Activated T-helper 1 cell treated with anti-CD3 and anti-CD28 coated beads, Interleukin-12 subunit alpha, Interleukin-12 subunit beta, Interleukin-2, Interleukin-4 antibody, amounts not matched to agents 30 ng/mL and 10 ng/mL and 1 ng/mL, durations not matched to agents 14 hours and 24 hours and 36 hours (primary cell): ENCODE data around the gene ALDH4A1. TPM values are rescaled to one million over a fixed set of nuclear protein-coding genes. Genes with fewer than 3 reads are reported as not detected.

Source experiments
- DNase-seq: peaks from one replicate; pipeline ENCODE4 v3.0.0; 2021; ENCODE audit warnings: low spot score
- H3K27ac Mint-ChIP-seq: one replicate; pipeline ENCODE4 v1.8.0; 2021; ENCODE audit warnings: mild to moderate bottlenecking, mixed read lengths
- H3K27me3 Mint-ChIP-seq: one replicate; pipeline ENCODE4 v1.8.0; 2022; ENCODE audit warnings: mild to moderate bottlenecking, moderate library complexity, mixed read lengths; ENCODE audit not compliant: insufficient read depth
- H3K36me3 Mint-ChIP-seq: one replicate; pipeline ENCODE4 v1.8.0; 2021; ENCODE audit warnings: low read depth, mixed read lengths
- H3K4me1 Mint-ChIP-seq: one replicate; pipeline ENCODE4 v1.8.0; 2021; ENCODE audit warnings: low read depth, mixed read lengths
- H3K4me3 Mint-ChIP-seq: one replicate; pipeline ENCODE4 v1.8.0; 2021; ENCODE audit warnings: mild to moderate bottlenecking, moderate library complexity, mixed read lengths
- H3K9me3 Mint-ChIP-seq: one replicate; pipeline ENCODE4 v1.8.0; 2021; ENCODE audit warnings: mixed read lengths
- intact Hi-C: fragments of 100-400 bp; cut with micrococcal nuclease; formaldehyde crosslinking; loops from one replicate; pipeline ENCODE4 v1.15.1; 2024
- total RNA-seq: library from RNA; stranded (reverse); gene quantifications from 2 replicates; pipeline ENCODE4 v1.2.3, GENCODE V29; 2022

ALDH4A1 gene
- total RNA-seq, 1 donor from 2014 or later = 4.4 TPM

- Mint-ChIP-seq H3K4me1 (no peaks in the 10 kb centered on the region), H3K9me3 (no peaks in the 10 kb centered on the region), H3K27ac (no peak overlapping the region), H3K4me3 (no peak overlapping the region), H3K36me3 (no peaks in the 10 kb centered on the region), H3K27me3 (no peaks in the 10 kb centered on the region)
- no peak for DNase-seq
- intact Hi-C loops = no loop called here
Observed at GRCh38 chr1:18881164-18881563, 21.2 kb downstream of the ALDH4A1 start.

- Mint-ChIP-seq H3K36me3 (no peaks in the 10 kb centered on the region), H3K9me3 (no peaks in the 10 kb centered on the region), H3K27ac (no peak overlapping the region), H3K27me3 (no peaks in the 10 kb centered on the region), H3K4me1 (no peaks in the 10 kb centered on the region), H3K4me3 (no peak overlapping the region)
- DNase-seq = no peak
- intact Hi-C loops = no loop called here
Observed at GRCh38 chr1:18880585-18880984, 21.8 kb downstream of the ALDH4A1 start.

- DNase-seq = no peak
- no peaks in the 10 kb centered on the region for H3K27me3 Mint-ChIP-seq
- intact Hi-C loops = no loop called here
- H3K36me3 Mint-ChIP-seq = no peaks in the 10 kb centered on the region
- H3K4me1 Mint-ChIP-seq = no peaks in the 10 kb centered on the region
- H3K27ac Mint-ChIP-seq = no peak overlapping the region
- no peaks in the 10 kb centered on the region for H3K9me3 Mint-ChIP-seq
- H3K4me3 Mint-ChIP-seq = no peak overlapping the region
Observed at GRCh38 chr1:18879791-18880309, 22.5 kb downstream of the ALDH4A1 start.

- no peaks in the 10 kb centered on the region for H3K36me3 Mint-ChIP-seq
- intact Hi-C loops = no loop called here
- H3K4me3 Mint-ChIP-seq = no peak overlapping the region
- no peaks in the 10 kb centered on the region for H3K4me1 Mint-ChIP-seq
- no peak overlapping the region for H3K27ac Mint-ChIP-seq
- no peak for DNase-seq
- H3K27me3 Mint-ChIP-seq = no peaks in the 10 kb centered on the region
- no peaks in the 10 kb centered on the region for H3K9me3 Mint-ChIP-seq
Observed at GRCh38 chr1:18879215-18879790, 23.1 kb downstream of the ALDH4A1 start.

- Mint-ChIP-seq H3K9me3 (no peaks in the 10 kb centered on the region), H3K4me1 (no peaks in the 10 kb centered on the region), H3K36me3 (no peaks in the 10 kb centered on the region), H3K4me3 (no peak overlapping the region), H3K27ac (no peak overlapping the region), H3K27me3 (no peaks in the 10 kb centered on the region)
- no peak for DNase-seq
- intact Hi-C loops = no loop called here
Observed at GRCh38 chr1:18878538-18879214, 23.7 kb downstream of the ALDH4A1 start.

GRCh38 chr1:18877282-18877681 lies 25.1 kb downstream of the ALDH4A1 start:
- no peak for DNase-seq
- no peaks in the 10 kb centered on the region for H3K9me3 Mint-ChIP-seq
- H3K27me3 Mint-ChIP-seq = no peaks in the 10 kb centered on the region
- no peak overlapping the region for H3K27ac Mint-ChIP-seq
- H3K4me1 Mint-ChIP-seq = no peaks in the 10 kb centered on the region
- intact Hi-C loops = no loop called here
- H3K4me3 Mint-ChIP-seq = no peak overlapping the region
- H3K36me3 Mint-ChIP-seq = no peaks in the 10 kb centered on the region

- Mint-ChIP-seq H3K4me3 (no peak overlapping the region), H3K4me1 (no peaks in the 10 kb centered on the region), H3K27me3 (no peaks in the 10 kb centered on the region), H3K9me3 (no peaks in the 10 kb centered on the region), H3K27ac (no peak overlapping the region), H3K36me3 (no peaks in the 10 kb centered on the region)
- DNase-seq = no peak
- intact Hi-C loops = no loop called here
Observed at GRCh38 chr1:18876210-18876609, 26.1 kb downstream of the ALDH4A1 start.

GRCh38 chr1:18875796-18876128 lies 26.6 kb downstream of the ALDH4A1 start:
- DNase-seq = no peak
- Mint-ChIP-seq H3K36me3 (no peaks in the 10 kb centered on the region), H3K9me3 (no peaks in the 10 kb centered on the region), H3K4me3 (no peak overlapping the region), H3K27ac (no peak overlapping the region), H3K27me3 (no peaks in the 10 kb centered on the region), H3K4me1 (no peaks in the 10 kb centered on the region)
- intact Hi-C loops = loop anchor here (1.0 kb wide), 1 partner anchor 278 kb away; no protein-coding TSS in a partner anchor

GRCh38 chr1:18875107-18875795 lies 27.1 kb downstream of the ALDH4A1 start:
- intact Hi-C loops = loop anchor here (1.0 kb wide), 1 partner anchor 278 kb away; no protein-coding TSS in a partner anchor
- peak; percentile 46 for DNase-seq

GRCh38 chr1:18874600-18874999 lies 27.8 kb downstream of the ALDH4A1 start:
- Mint-ChIP-seq H3K9me3 (no peaks in the 10 kb centered on the region), H3K27me3 (no peaks in the 10 kb centered on the region), H3K4me1 (no peaks in the 10 kb centered on the region), H3K27ac (no peak overlapping the region), H3K4me3 (no peak overlapping the region), H3K36me3 (no peaks in the 10 kb centered on the region)
- DNase-seq = no peak
- intact Hi-C loops = no loop called here

More at GRCh38 chr1:18875107-18875795, 27.1 kb downstream of the ALDH4A1 start:
- no peaks in the 10 kb centered on the region for H3K36me3 Mint-ChIP-seq
- H3K9me3 Mint-ChIP-seq = no peaks in the 10 kb centered on the region
- no peaks in the 10 kb centered on the region for H3K27me3 Mint-ChIP-seq
- no peaks in the 10 kb centered on the region for H3K4me1 Mint-ChIP-seq
- H3K4me3 Mint-ChIP-seq = no peak overlapping the region
- H3K27ac Mint-ChIP-seq = no peak overlapping the region

GRCh38 chr1:18874036-18874435 lies 28.3 kb downstream of the ALDH4A1 start:
- H3K4me3 Mint-ChIP-seq = no peak overlapping the region
- intact Hi-C loops = no loop called here

GRCh38 chr1:18872071-18872611 lies 30.2 kb downstream of the ALDH4A1 start:
- Mint-ChIP-seq H3K27ac (no peak overlapping the region), H3K9me3 (no peaks in the 10 kb centered on the region), H3K4me3 (no peak overlapping the region)

More at GRCh38 chr1:18874036-18874435, 28.3 kb downstream of the ALDH4A1 start:
- Mint-ChIP-seq H3K9me3 (no peaks in the 10 kb centered on the region), H3K36me3 (no peaks in the 10 kb centered on the region), H3K27ac (no peak overlapping the region), H3K4me1 (no peaks in the 10 kb centered on the region), H3K27me3 (no peaks in the 10 kb centered on the region)
- DNase-seq = no peak

More at GRCh38 chr1:18872071-18872611, 30.2 kb downstream of the ALDH4A1 start:
- intact Hi-C loops = no loop called here
- DNase-seq = no peak
- H3K27me3 Mint-ChIP-seq = no peaks in the 10 kb centered on the region
- no peaks in the 10 kb centered on the region for H3K36me3 Mint-ChIP-seq
- H3K4me1 Mint-ChIP-seq = no peaks in the 10 kb centered on the region
